ENCODE results near the gene UNC5A. TPM values are rescaled to one million over a fixed set of nuclear protein-coding genes. Genes with fewer than 3 reads are reported as not detected.

The UNC5A gene
- total RNA-seq, 2 donors from 2014 or later = not detected

DNA sequence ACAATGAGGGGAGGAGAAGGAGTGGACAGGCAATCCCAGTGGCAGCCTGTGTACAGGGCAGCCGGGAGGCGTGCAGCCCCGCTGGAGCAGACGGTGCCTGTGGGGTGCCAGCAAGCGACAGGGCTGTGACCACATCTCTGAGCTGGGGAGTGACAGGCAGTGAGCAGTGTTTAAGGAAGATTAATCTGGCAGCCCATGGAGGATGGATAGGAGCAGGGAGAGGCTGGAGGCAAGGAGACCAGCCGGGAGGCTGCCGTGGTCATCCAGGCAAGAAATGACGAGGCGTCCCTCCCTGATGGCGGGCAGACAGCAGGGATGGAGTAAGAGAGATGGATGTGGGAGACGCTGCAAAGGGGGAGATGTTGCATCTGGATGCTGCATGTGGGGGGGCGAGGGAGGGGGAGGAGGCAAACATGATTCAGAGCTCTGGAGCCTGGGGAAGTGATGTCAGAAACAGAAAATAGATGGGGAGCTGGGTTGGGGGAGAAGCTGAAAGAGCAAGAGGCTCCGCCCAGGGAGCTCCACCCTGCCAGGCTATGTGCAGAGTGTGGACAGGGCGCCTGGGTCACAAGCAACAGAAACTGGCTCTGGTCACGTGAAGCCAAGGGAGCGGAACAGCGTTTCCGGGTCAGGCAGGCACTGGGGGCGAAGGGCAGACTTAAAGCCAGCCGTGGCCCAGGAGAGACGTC is 12.6 kb downstream of the UNC5A start:
- H3K27me3 ChIP-seq = peaks cover 0 to 14% of the 10 kb centered on the region in 2 donors
- TF ChIP-seq, protein P1, sequence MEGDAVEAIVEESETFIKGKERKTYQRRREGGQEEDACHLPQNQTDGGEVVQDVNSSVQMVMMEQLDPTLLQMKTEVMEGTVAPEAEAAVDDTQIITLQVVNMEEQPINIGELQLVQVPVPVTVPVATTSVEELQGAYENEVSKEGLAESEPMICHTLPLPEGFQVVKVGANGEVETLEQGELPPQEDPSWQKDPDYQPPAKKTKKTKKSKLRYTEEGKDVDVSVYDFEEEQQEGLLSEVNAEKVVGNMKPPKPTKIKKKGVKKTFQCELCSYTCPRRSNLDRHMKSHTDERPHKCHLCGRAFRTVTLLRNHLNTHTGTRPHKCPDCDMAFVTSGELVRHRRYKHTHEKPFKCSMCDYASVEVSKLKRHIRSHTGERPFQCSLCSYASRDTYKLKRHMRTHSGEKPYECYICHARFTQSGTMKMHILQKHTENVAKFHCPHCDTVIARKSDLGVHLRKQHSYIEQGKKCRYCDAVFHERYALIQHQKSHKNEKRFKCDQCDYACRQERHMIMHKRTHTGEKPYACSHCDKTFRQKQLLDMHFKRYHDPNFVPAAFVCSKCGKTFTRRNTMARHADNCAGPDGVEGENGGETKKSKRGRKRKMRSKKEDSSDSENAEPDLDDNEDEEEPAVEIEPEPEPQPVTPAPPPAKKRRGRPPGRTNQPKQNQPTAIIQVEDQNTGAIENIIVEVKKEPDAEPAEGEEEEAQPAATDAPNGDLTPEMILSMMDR (IDR thresholded peaks at IDR 0.05) = no peak
- no peak for DNase-seq (ENCODE audit: low spot score)

DNA sequence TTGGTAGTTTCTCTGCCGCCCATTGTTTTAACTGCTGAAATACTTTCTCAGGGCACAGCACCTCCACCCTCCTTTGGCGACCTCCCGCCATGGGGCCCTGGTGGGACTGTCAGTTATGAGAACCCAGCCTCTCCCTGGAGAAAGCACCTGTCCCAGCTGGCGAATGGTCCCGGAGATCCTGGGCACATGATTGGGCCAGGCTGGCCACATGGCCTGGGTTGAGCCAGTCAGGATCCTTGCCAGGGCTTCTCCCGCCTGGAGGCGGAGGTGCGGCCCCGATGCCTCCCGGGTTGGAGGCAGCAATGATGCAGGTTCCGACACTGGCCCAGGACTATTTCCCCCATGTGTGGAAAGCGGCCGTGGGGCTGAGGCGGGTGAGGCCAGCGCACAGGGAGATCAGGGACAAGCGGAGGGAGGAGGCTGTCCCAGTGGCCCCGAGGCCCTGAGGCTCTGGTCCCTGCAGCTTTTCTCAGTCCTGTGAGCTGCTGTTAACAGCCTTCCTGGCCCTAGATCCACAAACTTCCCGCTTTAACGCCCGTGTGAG is 13.6 kb downstream of the UNC5A start:
- TF ChIP-seq, protein P1 (IDR thresholded peaks at IDR 0.05) = no peak
- H3K4me1 ChIP-seq = no peaks in the 10 kb centered on the region
- H3K27ac ChIP-seq = no peak overlapping the region
- no peak for DNase-seq (ENCODE audit: low spot score)
- H3K36me3 ChIP-seq = no peaks in the 10 kb centered on the region
- peaks cover 0 to 4% of the 10 kb centered on the region in 2 donors for H3K27me3 ChIP-seq
- H3K4me3 ChIP-seq = no peak overlapping the region
- H3K9me3 ChIP-seq = no peaks in the 10 kb centered on the region

More for the DNA sequence above, 12.6 kb downstream of the UNC5A start:
- Histone ChIP-seq H3K27ac (no peak overlapping the region), H3K4me1 (peaks cover 0 to 5% of the 10 kb centered on the region in 2 donors), H3K4me3 (no peak overlapping the region), H3K36me3 (no peaks in the 10 kb centered on the region), H3K9me3 (no peaks in the 10 kb centered on the region)

DNA sequence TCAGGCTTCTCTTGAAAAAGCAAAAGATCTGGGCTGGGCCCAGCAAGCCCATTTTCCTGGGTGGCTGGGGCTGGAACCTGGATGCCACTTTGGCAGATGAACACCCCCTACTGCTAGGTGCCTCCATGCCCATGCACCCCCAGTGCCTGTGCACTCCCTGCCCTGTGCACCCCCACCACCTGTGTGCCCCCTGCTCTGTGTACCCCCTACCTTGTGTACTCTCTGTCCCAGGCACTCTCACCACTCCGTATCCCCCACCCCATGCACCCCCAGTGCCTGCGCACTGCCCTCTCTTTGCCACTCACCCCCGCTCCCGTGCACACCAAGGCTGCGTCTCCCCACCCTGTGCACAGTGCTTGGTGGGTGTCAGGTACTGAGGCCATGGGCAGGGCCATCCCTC is 14.2 kb downstream of the UNC5A start:
- Histone ChIP-seq H3K4me3 (no peak overlapping the region), H3K27me3 (no peaks in the 10 kb centered on the region), H3K36me3 (no peaks in the 10 kb centered on the region), H3K4me1 (no peaks in the 10 kb centered on the region), H3K9me3 (no peaks in the 10 kb centered on the region), H3K27ac (no peak overlapping the region)
- TF ChIP-seq, protein P1 (IDR thresholded peaks at IDR 0.05) = no peak
- no peak for DNase-seq (ENCODE audit: low spot score)

DNA sequence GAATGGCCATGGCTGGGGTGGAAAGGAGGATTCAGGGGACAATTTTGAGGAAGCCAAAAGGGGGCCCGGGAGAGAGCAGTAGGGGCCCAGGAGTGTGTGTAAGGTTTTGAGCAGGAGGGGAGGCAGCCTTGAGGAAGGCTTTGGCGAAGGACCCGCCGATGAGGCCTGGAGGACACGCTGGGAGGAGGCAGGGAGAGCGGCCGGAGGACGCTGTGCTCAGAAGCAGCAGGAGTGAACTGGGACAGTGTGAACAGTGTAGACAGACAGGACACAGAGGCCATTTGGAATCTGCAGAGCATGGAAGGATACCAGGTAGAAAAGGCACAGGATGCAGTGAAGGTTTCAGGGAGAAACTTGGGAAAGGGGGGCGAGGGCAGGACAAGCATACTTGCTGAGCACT is 14.9 kb downstream of the UNC5A start:
- DNase-seq (ENCODE audit: low spot score) = no peak
- Histone ChIP-seq H3K27me3 (no peaks in the 10 kb centered on the region), H3K9me3 (no peaks in the 10 kb centered on the region), H3K4me1 (no peaks in the 10 kb centered on the region), H3K27ac (no peak overlapping the region), H3K36me3 (no peaks in the 10 kb centered on the region), H3K4me3 (no peak overlapping the region)
- TF ChIP-seq, protein P1 (IDR thresholded peaks at IDR 0.05) = no peak

DNA sequence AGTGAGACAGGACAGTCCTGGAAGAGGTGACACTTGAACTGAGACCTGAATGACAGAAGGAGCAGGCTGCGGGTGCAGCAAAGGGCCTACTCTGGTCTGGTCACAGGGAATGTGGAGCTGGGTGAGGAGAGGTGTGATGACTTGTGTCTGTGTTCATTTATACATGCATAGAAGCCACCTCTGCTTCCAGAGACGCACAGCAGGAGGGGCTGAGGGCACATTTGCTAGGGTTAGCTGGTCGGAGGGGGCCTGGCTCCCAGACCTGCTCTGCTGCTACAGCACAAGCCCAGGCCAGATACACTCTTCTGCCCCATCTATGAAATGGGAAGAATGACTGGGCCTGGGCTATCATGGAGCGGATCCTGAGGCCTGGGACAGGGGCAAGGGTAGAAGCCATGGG is 15.6 kb downstream of the UNC5A start:
- H3K27ac ChIP-seq = no peak overlapping the region
- no peaks in the 10 kb centered on the region for H3K27me3 ChIP-seq
- H3K36me3 ChIP-seq = no peaks in the 10 kb centered on the region
- no peaks in the 10 kb centered on the region for H3K4me1 ChIP-seq
- H3K4me3 ChIP-seq = no peak overlapping the region
- DNase-seq (ENCODE audit: low spot score) = no peak
- TF ChIP-seq, protein P1 (IDR thresholded peaks at IDR 0.05) = no peak
- no peaks in the 10 kb centered on the region for H3K9me3 ChIP-seq
